ENCODE results near the gene TCF21. TPM values are rescaled to one million over a fixed set of nuclear protein-coding genes. Genes with fewer than 3 reads are reported as not detected.
A peak's percentile ranks its signal among the peaks of the same experiment; 100 is the strongest.

The TCF21 gene
- total RNA-seq, 1 experiment from 2014 or later = 0.07 TPM

GRCh38 chr6:133889557-133890403 lies 867 bp downstream of the TCF21 start:
- peak; percentile 9 for DNase-seq (ENCODE audit: low read depth)

- DNase-seq (ENCODE audit: low read depth) = no peak
These were observed 1.8 kb downstream of the TCF21 start for GRCh38 chr6:133890711-133891148.

- peak; percentile 40 for DNase-seq (ENCODE audit: low read depth)
These were observed 2.4 kb downstream of the TCF21 start for GRCh38 chr6:133891149-133891926.

- DNase-seq (ENCODE audit: low read depth) = no peak
These were observed 3.3 kb downstream of the TCF21 start for GRCh38 chr6:133891927-133892812.

- no peak for DNase-seq (ENCODE audit: low read depth)
These were observed 4.1 kb downstream of the TCF21 start for GRCh38 chr6:133892813-133893691.

- no peak for DNase-seq (ENCODE audit: low read depth)
These were observed 5.0 kb downstream of the TCF21 start for GRCh38 chr6:133893946-133894345.

- DNase-seq (ENCODE audit: low read depth) = no peak
These were observed 5.5 kb downstream of the TCF21 start for GRCh38 chr6:133894369-133894768.

GRCh38 chr6:133894795-133895358 lies 6.0 kb downstream of the TCF21 start:
- DNase-seq (ENCODE audit: low read depth) = peak; percentile 18

GRCh38 chr6:133895573-133896343 lies 6.8 kb downstream of the TCF21 start:
- peak; percentile 49 for DNase-seq (ENCODE audit: low read depth)

GRCh38 chr6:133896344-133896721 lies 7.4 kb downstream of the TCF21 start:
- peak; percentile 14 for DNase-seq (ENCODE audit: low read depth)

- DNase-seq (ENCODE audit: low read depth) = no peak
These were observed 9.3 kb downstream of the TCF21 start for GRCh38 chr6:133898263-133898662.

GRCh38 chr6:133899556-133899955 lies 10.6 kb downstream of the TCF21 start:
- DNase-seq (ENCODE audit: low read depth) = no peak

GRCh38 chr6:133903855-133904254 lies 14.9 kb downstream of the TCF21 start:
- DNase-seq (ENCODE audit: low read depth) = no peak

- DNase-seq (ENCODE audit: low read depth) = peak; percentile 39
These were observed 17.1 kb downstream of the TCF21 start for GRCh38 chr6:133906050-133906449.

- peak; percentile 87 for DNase-seq (ENCODE audit: low read depth)
These were observed 27.8 kb downstream of the TCF21 start for GRCh38 chr6:133916650-133917151.

GRCh38 chr6:133917781-133918180 lies 28.9 kb downstream of the TCF21 start:
- DNase-seq (ENCODE audit: low read depth) = no peak

- DNase-seq (ENCODE audit: low read depth) = peak; percentile 81
These were observed 29.5 kb downstream of the TCF21 start for GRCh38 chr6:133918208-133918930.

- no peak for DNase-seq (ENCODE audit: low read depth)
These were observed 30.4 kb downstream of the TCF21 start for GRCh38 chr6:133919362-133919761.

All from M059J (cell line).